Measurements from ENCODE around the gene UGT3A2. TPM values are rescaled to one million over a fixed set of nuclear protein-coding genes. Genes with fewer than 3 reads are reported as not detected.
"Not testable (repeated sequence)": the region's sequence is repeated elsewhere in the genome, so short reads cannot be mapped to it uniquely, and the experiment has no call there.

UGT3A2 gene
- polyA plus RNA-seq, 3 donors from 2014 or later = 0.10 to 1.0 TPM; not detected in 1

DNA sequence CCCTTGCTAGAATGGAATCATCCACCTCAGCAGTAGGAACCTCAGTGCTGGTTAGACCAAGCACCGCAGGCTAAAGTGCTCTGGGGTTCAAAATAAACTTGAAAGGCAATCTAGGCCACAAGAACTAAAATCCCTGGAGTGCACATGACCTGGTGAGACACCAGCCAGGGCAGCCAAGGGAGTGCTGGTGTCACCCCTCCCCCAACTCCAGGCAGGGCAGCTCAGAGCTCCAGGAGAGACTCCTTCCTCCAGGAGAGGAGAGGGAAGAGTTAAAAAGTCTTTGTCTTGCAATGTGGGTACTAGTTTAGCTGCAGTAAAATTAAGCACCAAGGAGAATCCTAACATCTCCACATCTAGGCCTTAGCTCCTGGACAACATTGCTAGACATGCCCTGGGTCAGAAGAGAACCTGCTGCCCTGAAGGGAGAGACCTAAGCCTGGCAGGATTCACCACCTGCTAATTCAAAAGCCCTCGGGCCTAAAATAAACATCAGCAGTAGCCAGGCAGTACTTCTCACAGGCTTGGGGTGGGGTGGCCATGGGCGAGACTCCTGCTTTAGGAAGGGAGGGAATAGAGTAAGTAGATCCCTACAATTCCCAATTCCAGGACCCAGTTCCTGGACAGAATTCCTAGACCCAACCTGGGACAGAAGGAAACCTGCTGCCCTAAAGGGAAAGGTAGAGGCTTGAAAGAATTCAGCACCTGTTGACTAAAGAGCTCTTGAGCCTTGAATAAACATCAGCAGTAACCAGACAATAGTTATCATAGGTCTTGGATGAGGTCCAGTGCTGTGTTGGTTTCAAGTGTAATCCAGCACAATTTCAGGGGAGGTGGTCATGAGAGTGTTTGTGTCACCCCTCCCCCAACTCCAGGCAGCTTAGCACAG lies 25.8 kb downstream of the UGT3A2 start:
- Mint-ChIP-seq H3K4me3 (no peak overlapping the region), H3K36me3 (no peaks in the 10 kb centered on the region), H3K27ac (no peak overlapping the region), H3K27me3 (ENCODE audit: low read depth in 3 of 3) (peaks cover 1 to 4% (median 2%) of the 10 kb centered on the region in 3 donors), H3K4me1 (no peaks in the 10 kb centered on the region), H3K9me3 (peaks cover 0 to 5% (median 0%) of the 10 kb centered on the region in 6 donors)
- DNase-seq = no peak

DNA sequence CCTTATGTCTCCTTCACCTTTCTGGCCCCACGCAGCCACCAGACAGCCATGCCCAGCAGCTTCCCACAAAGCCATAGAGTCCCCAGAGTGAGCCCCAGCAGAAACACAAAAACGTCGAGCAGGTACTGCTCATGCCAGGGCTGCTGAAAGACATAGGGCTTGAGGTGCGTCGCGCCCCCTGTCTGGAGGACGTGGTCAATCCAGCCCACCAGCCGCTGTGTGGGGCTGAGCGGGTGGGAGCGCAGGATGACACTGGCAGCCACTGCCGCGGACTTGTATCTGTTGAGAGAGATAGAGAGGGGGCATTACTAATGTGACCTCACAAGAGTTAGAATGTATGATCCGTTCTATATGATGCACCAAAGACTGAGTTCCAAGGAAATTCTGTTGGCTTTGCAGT lies 31.0 kb downstream of the UGT3A2 start:
- Mint-ChIP-seq H3K4me1 (no peaks in the 10 kb centered on the region), H3K36me3 (no peaks in the 10 kb centered on the region), H3K4me3 (no peak overlapping the region), H3K27ac (no peak overlapping the region), H3K27me3 (ENCODE audit: low read depth in 3 of 3) (peaks cover 0 to 5% (median 1%) of the 10 kb centered on the region in 3 donors), H3K9me3 (peaks cover 0 to 7% (median 0%) of the 10 kb centered on the region in 6 donors)
- no peak for DNase-seq

DNA sequence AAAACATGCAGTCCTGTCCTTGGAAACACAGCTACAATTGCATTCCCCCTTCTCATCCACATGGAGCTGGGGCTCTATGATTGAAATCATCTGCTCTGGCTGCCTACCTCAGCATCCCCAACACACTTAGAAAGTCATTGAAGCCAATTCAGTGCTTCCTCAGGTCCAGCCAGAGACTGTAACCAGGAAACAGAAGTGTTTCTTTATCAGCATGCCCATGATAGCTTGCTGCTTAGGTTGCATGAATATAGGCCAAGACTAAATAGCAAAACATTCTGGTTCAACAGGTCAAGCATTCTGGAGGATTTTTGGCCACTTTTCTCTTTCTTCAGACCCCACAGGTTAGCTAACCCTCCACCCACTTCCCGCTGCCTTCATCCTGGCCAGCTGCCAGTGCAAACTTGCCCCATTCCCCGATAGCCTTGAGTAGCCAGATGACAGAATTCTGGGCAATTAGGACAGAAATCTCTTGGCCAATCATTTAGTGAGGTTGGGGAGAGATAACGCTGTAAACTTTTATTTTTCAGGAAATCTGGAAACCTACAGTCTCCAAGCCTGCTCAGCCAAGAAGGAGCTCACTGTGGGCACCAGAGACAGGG lies 32.0 kb downstream of the UGT3A2 start:
- not testable (repeated sequence) for H3K27ac Mint-ChIP-seq

DNA sequence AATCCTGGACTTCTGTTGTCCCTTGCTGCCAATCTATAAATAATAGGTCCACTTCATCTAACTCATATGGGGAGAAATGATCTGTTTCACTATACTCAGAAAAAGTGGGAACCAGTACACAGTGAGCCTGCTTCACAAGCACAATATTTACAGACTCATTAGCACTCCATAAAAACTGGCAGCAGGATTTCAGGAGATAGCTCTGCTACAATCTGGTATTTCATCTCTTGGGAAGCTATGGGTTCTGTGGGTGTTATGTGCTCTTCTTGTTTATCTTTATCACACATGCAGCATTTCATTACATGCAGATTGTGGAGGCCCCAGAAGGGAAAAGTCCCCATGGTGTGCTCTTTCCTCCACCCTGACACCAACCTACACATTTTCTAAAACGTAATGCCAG lies 33.2 kb downstream of the UGT3A2 start:
- Mint-ChIP-seq H3K27me3 (ENCODE audit: low read depth in 3 of 3) (peaks cover 0 to 6% (median 0%) of the 10 kb centered on the region in 3 donors), H3K27ac (no peak overlapping the region), H3K36me3 (no peaks in the 10 kb centered on the region), H3K4me3 (no peak overlapping the region), H3K4me1 (no peaks in the 10 kb centered on the region), H3K9me3 (peaks cover 0 to 1% (median 0%) of the 10 kb centered on the region in 6 donors)
- DNase-seq = no peak

More for the DNA sequence above, 32.0 kb downstream of the UGT3A2 start:
- H3K4me1 Mint-ChIP-seq; DNase-seq; H3K4me3 Mint-ChIP-seq; H3K9me3 Mint-ChIP-seq; H3K27me3 Mint-ChIP-seq (ENCODE audit: low read depth in 3 of 3); H3K36me3 Mint-ChIP-seq: not testable (repeated sequence)

DNA sequence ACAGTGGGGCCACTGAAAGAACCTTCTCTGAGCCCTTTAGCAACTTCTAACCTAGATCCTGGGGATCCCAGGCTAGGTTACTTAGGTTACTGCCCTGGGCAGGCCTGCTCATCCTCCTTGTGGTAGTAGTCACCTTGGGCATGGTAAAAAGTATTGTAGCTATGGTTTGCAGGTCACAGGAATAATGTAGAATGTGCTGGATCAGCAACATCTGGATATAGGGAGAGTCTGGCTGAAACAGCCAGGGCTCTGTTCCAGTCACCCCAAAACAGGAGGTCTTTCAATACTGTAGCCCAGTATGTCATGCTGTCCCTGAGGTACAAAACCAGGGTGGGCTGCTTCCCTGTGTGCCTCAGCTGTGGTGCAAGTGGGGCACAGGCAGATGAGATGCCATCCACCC lies 33.6 kb downstream of the UGT3A2 start:
- Mint-ChIP-seq H3K27ac (no peak overlapping the region), H3K36me3 (peaks cover 0 to 3% (median 0%) of the 10 kb centered on the region in 3 donors), H3K4me3 (no peak overlapping the region), H3K27me3 (ENCODE audit: low read depth in 3 of 3) (peaks cover 0 to 4% (median 0%) of the 10 kb centered on the region in 3 donors), H3K4me1 (no peaks in the 10 kb centered on the region), H3K9me3 (peaks cover 0 to 1% (median 0%) of the 10 kb centered on the region in 6 donors)
- DNase-seq = no peak

DNA sequence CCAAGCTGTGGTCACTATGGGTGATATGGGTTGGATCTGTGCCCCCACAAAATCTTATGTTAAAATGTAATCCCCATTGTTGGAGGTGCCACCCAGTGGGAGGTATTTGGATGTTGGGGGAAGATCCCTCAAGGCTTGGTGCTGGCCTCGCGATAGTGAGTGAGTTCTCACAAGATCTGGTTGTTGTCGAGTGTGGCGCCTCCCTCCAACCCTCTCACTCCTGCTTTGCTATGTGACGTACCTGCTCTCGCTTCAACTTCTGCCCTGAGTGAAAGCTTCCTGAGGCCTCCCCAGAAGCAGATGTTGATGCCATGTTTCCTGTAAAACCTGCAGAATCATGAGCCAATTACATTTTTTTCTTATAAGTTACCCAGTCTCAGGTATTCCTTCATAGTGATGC lies 35.5 kb downstream of the UGT3A2 start:
- Mint-ChIP-seq H3K4me1 (no peaks in the 10 kb centered on the region), H3K9me3 (peaks cover 0 to 7% (median 0%) of the 10 kb centered on the region in 6 donors), H3K27ac (no peak overlapping the region), H3K4me3 (no peak overlapping the region), H3K36me3 (peaks cover 0 to 3% (median 0%) of the 10 kb centered on the region in 3 donors), H3K27me3 (ENCODE audit: low read depth in 3 of 3) (peaks cover 0 to 4% (median 0%) of the 10 kb centered on the region in 3 donors)
- no peak for DNase-seq

DNA sequence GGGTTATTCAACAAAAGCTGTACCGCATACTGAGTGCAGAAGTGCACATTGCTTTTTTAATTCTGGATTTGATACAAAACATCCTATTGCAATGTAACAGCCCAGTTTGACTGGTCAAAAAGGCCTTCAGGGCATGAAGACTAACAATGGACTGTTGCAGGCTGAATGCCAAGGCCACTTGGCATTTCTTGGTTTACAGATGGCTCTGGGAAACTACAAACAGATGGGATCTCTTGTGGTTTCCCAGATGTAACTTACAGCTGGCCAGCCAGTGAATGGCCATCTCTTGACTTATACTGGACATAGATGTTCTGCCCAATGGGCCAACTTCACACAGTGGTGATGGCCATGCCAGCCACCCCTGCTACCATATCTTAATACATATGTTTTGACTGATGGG lies 36.8 kb downstream of the UGT3A2 start:
- no peak for DNase-seq
- Mint-ChIP-seq H3K27ac (no peak overlapping the region), H3K4me1 (no peaks in the 10 kb centered on the region), H3K4me3 (no peak overlapping the region), H3K36me3 (peaks cover 0 to 3% (median 0%) of the 10 kb centered on the region in 3 donors), H3K27me3 (ENCODE audit: low read depth in 3 of 3) (peaks cover 0 to 3% (median 2%) of the 10 kb centered on the region in 3 donors), H3K9me3 (peaks cover 0 to 7% (median 0%) of the 10 kb centered on the region in 6 donors)

DNA sequence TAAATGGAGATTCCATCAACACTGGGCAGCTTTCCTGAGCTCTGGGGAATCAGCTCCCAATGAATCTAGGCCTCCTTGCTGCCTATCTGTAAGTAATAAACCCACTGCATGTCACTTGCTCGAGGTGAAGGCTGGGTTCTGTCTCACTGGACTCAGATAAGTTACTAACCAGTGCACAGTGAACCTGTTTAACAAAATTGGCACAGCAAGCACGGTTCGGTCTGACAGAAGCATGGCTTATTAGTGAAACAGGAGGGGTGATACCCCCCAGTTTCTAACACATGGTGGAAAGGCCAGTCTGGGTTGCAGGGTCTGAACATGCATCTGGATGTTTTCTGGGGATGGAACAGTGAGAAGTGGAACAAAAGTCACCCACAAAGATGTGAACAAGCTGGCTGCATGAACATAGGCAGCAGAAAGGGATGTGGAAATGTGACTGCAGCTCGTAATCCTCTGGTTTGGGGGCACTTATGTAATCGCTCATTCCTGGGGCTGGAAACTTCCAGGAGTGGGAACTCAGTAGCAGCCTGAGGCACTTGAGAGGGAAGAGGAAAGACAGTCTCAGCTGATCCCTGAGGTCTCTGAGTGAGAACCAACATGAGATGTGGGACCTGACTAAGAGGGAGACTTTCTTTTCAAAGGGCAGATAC lies 37.7 kb downstream of the UGT3A2 start:
- no peaks in the 10 kb centered on the region for H3K4me1 Mint-ChIP-seq
- peaks cover 0 to 9% (median 2%) of the 10 kb centered on the region in 6 donors for H3K9me3 Mint-ChIP-seq
- no peak overlapping the region for H3K4me3 Mint-ChIP-seq
- no peak for DNase-seq
- H3K27me3 Mint-ChIP-seq (ENCODE audit: low read depth in 3 of 3) = peaks cover under 1 to 3% (median 2%) of the 10 kb centered on the region in 3 donors
- H3K27ac Mint-ChIP-seq = no peak overlapping the region
- peaks cover 0 to 3% (median 0%) of the 10 kb centered on the region in 3 donors for H3K36me3 Mint-ChIP-seq

DNA sequence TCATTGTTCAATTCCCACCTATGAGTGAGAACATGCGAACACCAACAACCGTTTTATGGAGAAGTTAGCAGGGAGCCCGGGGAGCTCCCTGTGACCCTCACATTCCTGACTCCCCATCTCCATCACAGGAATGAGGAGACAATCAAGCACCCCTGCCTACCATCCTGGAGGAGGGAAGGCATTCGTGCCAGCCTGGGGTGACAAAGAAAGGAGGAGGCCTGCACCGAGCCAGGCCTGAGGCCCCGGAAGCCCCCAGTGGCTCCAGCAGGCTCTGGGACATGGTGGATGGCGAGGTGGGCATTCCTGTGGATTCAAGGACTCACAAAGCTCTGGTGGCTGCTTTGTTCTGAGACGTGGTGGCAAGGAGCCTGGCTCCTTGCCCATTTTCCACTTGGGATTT lies 39.0 kb downstream of the UGT3A2 start:
- H3K27me3 Mint-ChIP-seq (ENCODE audit: low read depth in 3 of 3) = peaks cover 2 to 3% (median 2%) of the 10 kb centered on the region in 3 donors
- DNase-seq = no peak

DNA sequence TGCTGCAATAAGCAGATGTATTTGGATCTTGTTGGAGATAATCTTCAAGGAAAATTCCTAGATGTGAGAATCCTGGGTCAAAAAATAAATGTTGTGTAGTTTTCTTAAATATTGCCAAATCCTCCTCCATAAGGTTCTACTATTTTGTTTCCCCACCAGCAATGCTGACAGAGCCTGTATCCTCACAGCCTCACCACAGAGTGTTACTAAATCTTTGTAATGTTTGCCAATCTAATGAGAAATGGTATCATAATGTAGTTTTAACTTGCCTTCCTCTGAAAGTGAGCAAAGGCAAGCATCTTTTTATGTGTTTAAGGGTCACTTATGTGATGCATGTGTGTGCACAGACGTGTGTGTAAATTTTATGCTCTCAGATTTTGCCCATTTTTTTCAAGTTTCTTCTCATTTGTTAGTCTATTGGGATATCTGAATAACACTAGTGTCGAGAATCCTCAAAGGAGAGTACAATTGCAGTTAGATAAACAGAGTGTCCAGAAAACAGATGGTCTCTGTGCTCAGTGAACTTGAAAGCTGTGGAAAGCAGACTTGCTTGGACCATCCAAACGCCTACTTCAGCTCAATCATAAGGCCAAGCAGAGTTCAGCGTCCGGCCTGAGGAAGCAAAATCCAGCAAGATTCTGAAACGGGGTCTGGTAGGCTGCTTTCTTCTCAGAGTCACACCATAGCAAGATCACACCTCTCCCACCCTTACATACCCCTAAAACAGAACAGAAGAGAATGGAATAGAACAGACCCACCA lies 39.8 kb downstream of the UGT3A2 start:
- Mint-ChIP-seq H3K36me3 (peaks cover 0 to 3% (median 0%) of the 10 kb centered on the region in 3 donors), H3K27ac (no peak overlapping the region), H3K4me1 (no peaks in the 10 kb centered on the region), H3K27me3 (ENCODE audit: low read depth in 3 of 3) (peaks cover 2 to 3% (median 2%) of the 10 kb centered on the region in 3 donors), H3K9me3 (peaks cover 0 to 14% (median 2%) of the 10 kb centered on the region in 6 donors), H3K4me3 (no peak overlapping the region)
- no peak for DNase-seq

More for the DNA sequence above, 39.0 kb downstream of the UGT3A2 start:
- peaks cover 0 to 3% (median 0%) of the 10 kb centered on the region in 3 donors for H3K36me3 Mint-ChIP-seq
- no peaks in the 10 kb centered on the region for H3K4me1 Mint-ChIP-seq
- no peak overlapping the region for H3K4me3 Mint-ChIP-seq
- no peak overlapping the region for H3K27ac Mint-ChIP-seq
- H3K9me3 Mint-ChIP-seq = peaks cover 0 to 14% (median 2%) of the 10 kb centered on the region in 6 donors

DNA sequence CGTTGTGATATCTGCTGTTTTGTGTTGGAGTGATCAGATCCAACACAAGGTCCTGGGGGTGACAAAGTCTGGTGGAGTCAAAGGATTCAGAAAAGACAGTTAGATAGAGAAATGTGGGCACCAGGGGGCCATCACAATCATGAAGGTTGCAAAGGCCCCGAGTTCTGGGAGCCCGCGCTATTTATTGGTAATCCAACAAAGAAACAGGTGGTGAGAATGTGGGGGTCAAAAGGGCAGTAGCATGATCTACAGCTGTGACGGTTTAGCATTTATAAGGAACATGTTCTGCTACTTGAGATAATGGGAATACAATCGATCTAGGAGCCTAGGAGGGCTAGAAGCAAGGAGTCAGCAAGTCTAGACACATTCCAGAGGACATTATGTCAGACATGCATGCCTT lies 44.4 kb downstream of the UGT3A2 start:
- not testable (repeated sequence) for H3K27me3 Mint-ChIP-seq (ENCODE audit: low read depth in 3 of 3); H3K27ac Mint-ChIP-seq; H3K4me3 Mint-ChIP-seq; DNase-seq; H3K4me1 Mint-ChIP-seq; H3K36me3 Mint-ChIP-seq
- peaks cover 0 to 14% (median 2%) of the 10 kb centered on the region in 6 donors for H3K9me3 Mint-ChIP-seq

DNA sequence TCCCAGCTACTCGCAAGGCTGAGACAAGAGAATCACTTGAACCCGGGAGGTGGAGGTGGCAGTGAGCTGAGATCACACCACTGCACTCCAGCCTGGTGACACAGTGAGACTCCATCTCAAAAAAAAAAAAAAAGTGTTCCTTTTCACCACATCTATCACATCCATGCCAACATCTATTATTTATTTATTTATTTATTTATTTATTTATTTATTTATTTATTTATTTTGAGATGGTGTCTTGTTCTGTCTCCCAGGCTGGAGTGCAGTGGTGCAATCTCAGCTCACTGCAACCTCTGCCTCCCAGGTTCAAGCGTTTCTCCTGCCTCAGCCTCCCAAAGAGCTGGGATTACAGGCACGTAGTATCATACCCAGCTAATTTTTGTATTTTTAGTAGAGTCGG lies 47.1 kb downstream of the UGT3A2 start:
- H3K27ac Mint-ChIP-seq, DNase-seq: not testable (repeated sequence)

DNA sequence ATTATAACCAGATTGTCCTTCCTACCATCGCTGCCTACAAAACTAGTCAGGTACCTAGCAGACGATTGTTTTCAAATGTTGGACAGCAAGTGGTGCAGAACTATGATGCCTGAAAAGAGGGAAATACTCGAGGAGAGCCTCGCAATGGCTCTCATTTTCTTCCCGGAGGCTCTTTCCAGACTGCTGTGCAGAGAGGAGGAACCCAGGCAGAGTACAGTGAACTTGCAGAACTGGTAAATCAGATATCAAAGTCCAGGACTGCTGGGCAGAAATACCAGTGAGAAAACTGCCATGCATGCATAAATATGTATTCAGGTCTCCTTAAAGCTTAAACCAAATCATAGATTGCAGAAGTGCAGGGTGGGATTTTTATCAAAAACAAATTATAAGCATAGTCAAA lies 49.1 kb downstream of the UGT3A2 start:
- Mint-ChIP-seq H3K36me3 (peaks cover 0 to 4% (median 0%) of the 10 kb centered on the region in 3 donors), H3K27me3 (ENCODE audit: low read depth in 3 of 3) (peaks cover 0 to 6% (median 2%) of the 10 kb centered on the region in 3 donors), H3K4me3 (no peak overlapping the region), H3K4me1 (no peaks in the 10 kb centered on the region), H3K9me3 (peaks cover 5 to 42% (median 16%) of the 10 kb centered on the region in 6 donors), H3K27ac (no peak overlapping the region)
- DNase-seq = no peak

More for the DNA sequence above, 47.1 kb downstream of the UGT3A2 start:
- not testable (repeated sequence) for H3K4me1 Mint-ChIP-seq; H3K27me3 Mint-ChIP-seq (ENCODE audit: low read depth in 3 of 3); H3K4me3 Mint-ChIP-seq; H3K36me3 Mint-ChIP-seq
- H3K9me3 Mint-ChIP-seq = peaks cover 4 to 29% (median 13%) of the 10 kb centered on the region in 6 donors

All from immature natural killer cell (primary cell).